NCI-H510A (cell line): ENCODE results near the gene MTA3.
A peak's percentile ranks its signal among the peaks of the same experiment; 100 is the strongest.
"Not testable (repeated sequence)": the region's sequence is repeated elsewhere in the genome, so short reads cannot be mapped to it uniquely, and the experiment has no call there.

ENCODE experiments used
- DNase-seq: peaks from one replicate; lab custom pipeline; 2025; lab: John Stamatoyannopoulos, UW

MTA3 gene

GRCh38 chr2:42567806-42568400, 529 bp upstream of the MTA3 start:
- DNase-seq: peak; percentile 42

GRCh38 chr2:42569116-42569711, 782 bp downstream of the MTA3 start:
- DNase-seq: no peak

GRCh38 chr2:42569883-42570282, 1.5 kb downstream of the MTA3 start:
- DNase-seq: no peak

- DNase-seq: no peak
Observed at GRCh38 chr2:42572297-42573081, 4.1 kb downstream of the MTA3 start.

- DNase-seq: no peak
Observed at GRCh38 chr2:42573256-42573655, 4.8 kb downstream of the MTA3 start.

- DNase-seq: no peak
Observed at GRCh38 chr2:42575458-42576064, 7.1 kb downstream of the MTA3 start.

- no peak for DNase-seq
Observed at GRCh38 chr2:42578621-42579020, 10.2 kb downstream of the MTA3 start.

- no peak for DNase-seq
Observed at GRCh38 chr2:42581257-42581656, 12.8 kb downstream of the MTA3 start.

- DNase-seq: not testable (repeated sequence)
Observed at GRCh38 chr2:42584628-42585027, 16.2 kb downstream of the MTA3 start.

- no peak for DNase-seq
Observed at GRCh38 chr2:42585779-42586178, 17.3 kb downstream of the MTA3 start.

GRCh38 chr2:42587526-42588117, 19.2 kb downstream of the MTA3 start:
- DNase-seq: no peak

GRCh38 chr2:42588121-42588520, 19.7 kb downstream of the MTA3 start:
- DNase-seq: no peak

- DNase-seq: no peak
Observed at GRCh38 chr2:42590176-42590575, 21.7 kb downstream of the MTA3 start.

- no peak for DNase-seq
Observed at GRCh38 chr2:42593282-42593681, 24.9 kb downstream of the MTA3 start.

GRCh38 chr2:42598656-42599055, 30.2 kb downstream of the MTA3 start:
- DNase-seq: no peak

- no peak for DNase-seq
Observed at GRCh38 chr2:42601076-42601475, 32.6 kb downstream of the MTA3 start.

GRCh38 chr2:42602218-42602875, 33.9 kb downstream of the MTA3 start:
- no peak for DNase-seq

- no peak for DNase-seq
Observed at GRCh38 chr2:42602876-42603219, 34.4 kb downstream of the MTA3 start.

GRCh38 chr2:42604341-42604867, 36.0 kb downstream of the MTA3 start:
- DNase-seq: not testable (repeated sequence)

- DNase-seq: not testable (repeated sequence)
Observed at GRCh38 chr2:42606166-42606565, 37.7 kb downstream of the MTA3 start.

- DNase-seq: no peak
Observed at GRCh38 chr2:42607101-42607637, 38.7 kb downstream of the MTA3 start.
